NCI-H510A (cell line): Measurements from ENCODE around the gene MOSMO.

Experiments used
- DNase-seq: peaks from one replicate; lab custom pipeline; 2025; lab: John Stamatoyannopoulos, UW

MOSMO gene

GRCh38 chr16:22050963-22051362 lies 43.1 kb downstream of the MOSMO start:
- DNase-seq = no peak

GRCh38 chr16:22052980-22053379 lies 45.1 kb downstream of the MOSMO start:
- no peak for DNase-seq

- DNase-seq = no peak
Measured at GRCh38 chr16:22053921-22054341, 46.0 kb downstream of the MOSMO start.

- DNase-seq = no peak
Measured at GRCh38 chr16:22054847-22055590, 47.1 kb downstream of the MOSMO start.

- no peak for DNase-seq
Measured at GRCh38 chr16:22055881-22056280, 48.0 kb downstream of the MOSMO start.

GRCh38 chr16:22063888-22064467 lies 56.1 kb downstream of the MOSMO start:
- no peak for DNase-seq

GRCh38 chr16:22065252-22065651 lies 57.3 kb downstream of the MOSMO start:
- no peak for DNase-seq

DNA sequence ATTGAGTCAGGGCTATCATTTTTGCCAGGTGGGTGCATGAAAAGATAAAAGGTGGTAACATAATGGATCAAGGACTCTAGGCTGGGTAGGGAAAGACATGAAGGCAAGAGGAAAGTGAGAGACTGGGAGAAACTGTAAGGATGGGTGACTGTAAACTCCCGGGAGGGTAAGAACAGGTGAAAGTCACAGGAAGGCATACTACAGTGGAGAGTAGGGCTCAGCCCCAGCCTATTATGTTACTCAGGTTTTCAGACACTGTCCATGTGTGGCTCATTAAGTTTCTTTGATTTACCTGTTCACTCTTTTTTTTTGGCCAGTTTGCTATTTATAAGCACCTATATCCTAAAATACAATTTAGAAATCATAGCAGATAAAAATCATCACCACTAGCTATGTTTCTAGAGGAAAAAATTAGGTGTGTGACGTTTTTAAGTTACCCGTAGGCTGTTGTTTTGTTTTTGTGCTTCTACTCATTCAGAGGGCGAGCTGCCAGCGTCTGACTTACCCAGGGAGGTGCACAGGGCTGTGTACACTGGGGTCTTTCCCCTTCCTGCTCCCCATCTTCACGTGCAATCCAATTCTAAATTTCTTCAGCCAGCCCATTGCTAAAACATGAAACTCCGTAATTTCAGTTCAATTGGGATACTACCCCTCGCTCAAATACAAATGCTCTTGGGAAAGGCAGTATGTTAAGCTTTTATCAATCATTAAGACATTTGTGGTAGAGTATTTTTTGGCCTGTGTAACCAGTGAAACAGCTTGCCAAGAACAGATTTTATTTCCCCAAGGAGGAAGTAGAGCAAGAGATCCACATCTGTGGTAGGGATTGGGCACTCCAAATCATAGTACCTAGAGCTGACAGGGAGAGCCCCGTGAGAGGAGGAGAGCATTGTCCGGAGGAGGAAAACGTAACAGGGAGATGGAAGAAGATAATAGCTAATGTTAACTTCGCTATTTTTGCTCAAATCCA lies 62.7 kb downstream of the MOSMO start:
- DNase-seq = no peak

GRCh38 chr16:22071331-22071910 lies 63.5 kb downstream of the MOSMO start:
- DNase-seq = no peak

DNA sequence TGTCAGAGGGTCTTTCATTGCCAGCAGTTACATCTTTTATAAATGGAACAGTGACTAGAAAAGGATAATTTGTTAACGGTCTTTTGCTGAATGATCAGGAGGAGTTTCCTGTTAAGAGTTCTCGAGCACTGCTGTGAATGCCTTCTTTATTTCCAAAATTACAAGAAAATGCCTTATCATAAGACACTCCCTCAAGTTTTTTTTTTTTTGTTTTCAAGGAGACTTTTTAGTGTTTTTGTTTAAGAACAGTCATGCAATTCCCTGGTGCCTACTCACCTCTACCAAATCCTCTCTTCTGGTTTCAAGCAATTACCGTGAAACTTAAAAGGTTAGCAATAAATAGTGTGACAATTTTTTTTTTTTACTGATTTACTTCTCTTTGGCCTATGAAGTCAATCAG lies 65.4 kb downstream of the MOSMO start:
- no peak for DNase-seq

DNA sequence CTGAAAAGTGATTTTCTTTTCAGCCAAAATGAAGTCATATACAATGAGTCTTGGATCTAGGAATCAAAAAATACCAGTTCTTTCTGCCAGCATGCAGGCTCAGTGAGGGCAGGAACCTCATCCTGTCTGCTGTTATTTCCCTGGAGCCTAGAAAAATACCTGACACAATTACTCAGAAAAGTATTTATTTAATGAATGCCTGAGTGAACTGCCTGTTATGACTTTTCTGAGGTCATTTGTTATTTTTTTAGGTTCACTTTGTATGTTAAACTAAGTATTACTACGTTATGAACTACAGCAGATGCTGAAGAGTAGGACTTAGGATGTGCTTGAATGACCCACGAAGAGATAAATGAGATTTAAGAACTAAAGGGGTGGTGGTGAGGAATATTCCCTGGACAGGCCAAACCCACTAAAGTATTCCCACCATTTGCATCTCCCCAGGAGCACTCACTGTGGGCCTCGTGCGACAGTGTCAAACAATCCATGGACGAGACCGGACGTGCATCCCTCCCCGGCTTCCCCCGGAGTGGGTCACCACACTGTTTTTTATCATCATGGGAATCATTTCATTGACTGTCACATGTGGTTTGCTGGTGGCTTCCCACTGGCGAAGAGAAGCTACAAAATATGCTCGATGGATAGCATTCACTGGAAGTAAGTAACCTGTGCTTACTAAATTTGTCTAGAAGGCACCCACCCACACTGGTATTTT lies 67.3 kb downstream of the MOSMO start:
- no peak for DNase-seq

DNA sequence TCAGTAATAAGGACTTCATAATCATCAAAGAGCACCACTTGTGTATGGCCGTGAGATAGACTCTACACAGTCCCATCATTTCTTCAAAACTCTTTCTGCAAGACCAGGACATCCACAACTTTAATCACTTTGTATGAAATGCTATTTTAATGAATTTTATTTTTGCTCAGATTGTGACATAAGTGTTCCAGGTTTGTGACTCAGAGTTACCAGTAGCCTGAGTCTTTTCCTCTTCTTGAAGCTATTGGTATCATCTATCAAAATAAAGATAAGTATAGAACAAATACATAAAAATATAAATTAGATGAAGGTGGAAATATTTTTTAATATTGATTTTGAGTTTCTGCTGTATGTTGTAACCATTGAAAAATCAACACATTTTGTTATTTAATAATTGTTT lies 67.9 kb downstream of the MOSMO start:
- no peak for DNase-seq

DNA sequence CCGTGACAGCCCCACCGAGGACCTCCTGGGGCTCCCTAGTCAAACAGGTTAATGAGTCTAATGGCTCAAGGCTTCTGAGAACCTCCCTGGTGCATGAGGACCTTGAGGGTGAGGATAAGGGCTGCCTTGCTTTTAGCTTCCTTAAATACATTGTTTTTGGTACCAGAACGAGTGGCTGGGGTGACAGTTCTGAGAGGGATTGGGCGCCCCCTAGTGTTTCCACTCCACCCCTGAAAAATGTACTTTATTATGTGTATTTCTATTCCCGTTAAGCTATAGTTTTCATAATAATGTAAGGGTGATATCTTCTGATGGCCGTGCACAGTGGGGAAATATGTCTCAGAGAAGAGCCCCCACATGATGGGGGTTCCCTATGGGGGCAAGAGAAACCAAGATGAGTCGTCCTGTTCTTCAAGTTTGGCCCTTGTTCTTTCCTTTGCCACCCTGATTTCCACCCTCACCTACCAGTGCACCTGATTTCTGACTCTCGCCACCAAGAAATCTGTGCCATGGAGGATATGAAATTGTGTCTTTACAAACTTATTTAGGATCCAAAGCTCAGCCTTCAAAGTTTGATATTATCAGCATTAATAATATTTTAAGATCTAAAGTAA lies 69.9 kb downstream of the MOSMO start:
- DNase-seq = peak; percentile 28

DNA sequence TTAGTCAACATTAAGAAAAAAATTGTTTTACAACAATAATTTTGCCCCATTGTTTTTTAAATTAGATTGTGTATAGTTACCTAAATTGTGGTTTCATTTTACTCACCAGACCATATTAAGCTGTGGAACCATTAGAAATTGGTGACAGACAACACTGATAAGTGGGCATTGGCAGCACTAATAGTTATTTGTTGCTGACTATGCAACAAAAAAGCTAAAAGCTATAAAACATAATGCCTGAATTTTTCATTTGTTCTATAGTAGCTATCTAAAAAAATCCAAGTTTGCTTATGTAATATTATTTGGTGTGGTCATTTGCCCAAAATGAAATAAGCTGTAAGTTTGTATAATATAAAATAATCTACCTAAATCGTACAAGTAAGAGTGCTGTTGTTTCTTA lies 70.7 kb downstream of the MOSMO start:
- DNase-seq = no peak

- DNase-seq = no peak
Measured at GRCh38 chr16:22081050-22081449, 73.1 kb downstream of the MOSMO start.

GRCh38 chr16:22086440-22086839 lies 78.5 kb downstream of the MOSMO start:
- DNase-seq = no peak

- DNase-seq = no peak
Measured at GRCh38 chr16:22088642-22089041, 80.7 kb downstream of the MOSMO start.

DNA sequence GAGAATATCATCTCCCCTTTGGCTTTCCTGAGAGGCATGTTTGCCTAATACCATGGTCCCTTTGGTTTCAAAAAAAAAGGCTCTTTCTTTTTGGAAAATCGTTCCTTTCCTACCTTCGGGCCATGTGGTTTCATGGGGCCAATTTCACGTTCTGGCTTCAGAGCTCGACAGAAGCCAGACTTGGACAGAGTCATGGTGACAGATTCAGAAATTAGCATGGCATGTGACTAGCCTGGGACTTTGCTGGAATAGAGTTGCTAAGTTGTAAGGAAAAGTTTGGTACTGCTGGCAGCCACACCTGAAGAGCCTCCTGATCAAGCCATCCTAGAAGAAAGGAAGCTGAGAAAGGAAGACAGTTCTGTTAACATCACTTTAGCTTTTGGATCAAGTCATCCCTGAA lies 82.0 kb downstream of the MOSMO start:
- no peak for DNase-seq

GRCh38 chr16:22091721-22092120 lies 83.8 kb downstream of the MOSMO start:
- no peak for DNase-seq

DNA sequence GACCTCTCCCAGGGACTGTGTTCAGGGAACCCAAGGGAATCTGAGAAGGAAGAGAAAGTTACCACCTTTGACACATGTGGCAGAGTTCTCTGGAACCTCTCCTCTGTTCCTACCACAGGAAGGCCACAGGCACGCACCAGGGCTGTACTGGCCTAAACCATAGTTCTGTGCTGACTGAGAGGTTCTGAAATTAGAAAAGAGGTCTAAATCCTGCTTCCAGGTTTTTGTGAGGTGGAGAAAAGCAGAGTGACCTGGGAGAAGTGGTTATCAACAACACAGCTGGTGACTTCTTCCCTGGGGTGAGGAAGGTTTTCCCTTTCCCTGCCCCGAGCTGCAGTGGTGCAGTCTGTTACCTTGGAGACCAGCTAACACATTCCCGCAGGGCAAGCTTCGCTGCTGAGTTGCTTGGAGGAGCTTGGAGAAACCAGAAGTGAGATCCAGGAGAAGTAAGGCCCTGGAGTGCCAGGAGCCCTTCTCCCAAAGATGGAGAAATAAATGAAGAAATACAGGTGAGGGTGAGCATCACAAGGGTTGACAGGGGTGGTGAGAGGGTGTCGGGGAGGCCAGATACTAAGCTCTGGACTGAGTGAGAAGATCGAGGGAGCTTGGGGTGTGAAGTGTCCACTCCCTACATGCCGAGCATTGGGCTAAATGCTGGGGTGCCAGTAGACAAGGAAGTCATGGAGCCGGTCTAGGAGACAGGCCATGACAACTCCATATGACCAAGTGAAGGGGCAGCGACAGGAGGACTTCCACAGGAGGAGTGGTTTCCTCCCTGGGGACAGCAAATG lies 84.4 kb downstream of the MOSMO start, which contains the start of gene VWA3A:
Gene VWA3A (plus strand): TSS at position 399 of the 791 bp plus-strand sequence. CDS start 97 bp downstream, at position 496.
- DNase-seq = peak; percentile 8
